ENCODE data around the gene GSG1L2. TPM values are rescaled to one million over a fixed set of nuclear protein-coding genes. Genes with fewer than 3 reads are reported as not detected.

The GSG1L2 gene
- polyA plus RNA-seq, 3 donors = not detected

DNA sequence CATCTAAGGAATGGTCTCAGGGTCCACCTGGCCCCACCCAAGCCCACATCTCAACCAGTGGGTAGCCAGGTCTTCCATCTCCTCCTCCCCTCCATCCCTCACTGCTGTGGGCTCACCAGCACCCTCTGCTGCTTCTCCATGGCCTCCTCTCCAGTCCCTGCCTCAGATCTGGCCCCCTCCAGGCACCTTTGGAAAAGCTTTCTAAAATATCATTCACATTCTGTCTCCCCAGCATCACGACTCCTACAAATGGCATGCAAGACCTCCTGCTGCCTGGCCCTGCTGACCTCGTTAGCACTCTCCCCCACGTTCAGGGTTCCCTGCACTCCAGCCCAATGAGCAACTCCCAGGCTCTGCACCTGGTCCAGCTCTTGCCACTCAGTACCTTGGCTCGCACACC, 17.6 kb upstream of the GSG1L2 start:
- Mint-ChIP-seq H3K4me1 (no peaks in the 10 kb centered on the region), H3K36me3 (no peaks in the 10 kb centered on the region), H3K27me3 (ENCODE audit: low read depth in 3 of 3) (peaks cover 4 to 9% (median 8%) of the 10 kb centered on the region in 3 donors), H3K9me3 (peaks cover 0 to 2% (median under 1%) of the 10 kb centered on the region in 7 donors), H3K27ac (no peak overlapping the region), H3K4me3 (no peak overlapping the region)
- Histone ChIP-seq H3K36me3 (replicated peaks in 1 of 2; ENCODE audit: control insufficient read depth in 1 of 2, insufficient read depth in 2 of 2, low read length in 2 of 2) (no peaks in the 10 kb centered on the region), H3K27me3 (ENCODE audit: control insufficient read depth in 2 of 2, insufficient read depth in 2 of 2, low read length in 2 of 2) (no peaks in the 10 kb centered on the region), H4K20me1 (ENCODE audit: insufficient read depth, low read length) (no peaks in the 10 kb centered on the region), H3K4me2 (replicated peaks; ENCODE audit: extremely low read depth, low read length, poor library complexity, severe bottlenecking) (no peak overlapping the region), H3K9me3 (replicated peaks in 1 of 2; ENCODE audit: control insufficient read depth in 1 of 2, insufficient read depth in 1 of 2, low read length in 2 of 2) (no peaks in the 10 kb centered on the region), H2AFZ (ENCODE audit: insufficient read depth, low read depth, low read length, poor library complexity, severe bottlenecking) (no peak overlapping the region), H3K9ac (ENCODE audit: insufficient read depth, low read length, poor library complexity, severe bottlenecking) (no peak overlapping the region), H3K79me2 (ENCODE audit: insufficient read depth, low read length) (no peaks in the 10 kb centered on the region), H3K4me1 (ENCODE audit: control insufficient read depth in 1 of 2, insufficient read depth in 2 of 2, low read length in 2 of 2) (no peaks in the 10 kb centered on the region), H3K27ac (ENCODE audit: low read depth in 1 of 2, low read length in 2 of 2) (no peak overlapping the region), H3K4me3 (replicated peaks in 1 of 3; ENCODE audit: low read depth in 2 of 3, low read length in 3 of 3) (no peak overlapping the region)
- 48% methylated on average over 4 of the region's 4 CpGs for WGBS (ENCODE audit: insufficient coverage)
- TF ChIP-seq, protein P1, sequence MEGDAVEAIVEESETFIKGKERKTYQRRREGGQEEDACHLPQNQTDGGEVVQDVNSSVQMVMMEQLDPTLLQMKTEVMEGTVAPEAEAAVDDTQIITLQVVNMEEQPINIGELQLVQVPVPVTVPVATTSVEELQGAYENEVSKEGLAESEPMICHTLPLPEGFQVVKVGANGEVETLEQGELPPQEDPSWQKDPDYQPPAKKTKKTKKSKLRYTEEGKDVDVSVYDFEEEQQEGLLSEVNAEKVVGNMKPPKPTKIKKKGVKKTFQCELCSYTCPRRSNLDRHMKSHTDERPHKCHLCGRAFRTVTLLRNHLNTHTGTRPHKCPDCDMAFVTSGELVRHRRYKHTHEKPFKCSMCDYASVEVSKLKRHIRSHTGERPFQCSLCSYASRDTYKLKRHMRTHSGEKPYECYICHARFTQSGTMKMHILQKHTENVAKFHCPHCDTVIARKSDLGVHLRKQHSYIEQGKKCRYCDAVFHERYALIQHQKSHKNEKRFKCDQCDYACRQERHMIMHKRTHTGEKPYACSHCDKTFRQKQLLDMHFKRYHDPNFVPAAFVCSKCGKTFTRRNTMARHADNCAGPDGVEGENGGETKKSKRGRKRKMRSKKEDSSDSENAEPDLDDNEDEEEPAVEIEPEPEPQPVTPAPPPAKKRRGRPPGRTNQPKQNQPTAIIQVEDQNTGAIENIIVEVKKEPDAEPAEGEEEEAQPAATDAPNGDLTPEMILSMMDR (IDR thresholded peaks at IDR 0.05) = no peak
- intact Hi-C loops (cut with micrococcal nuclease) = no loop called here
- DNase-seq = no peak

DNA sequence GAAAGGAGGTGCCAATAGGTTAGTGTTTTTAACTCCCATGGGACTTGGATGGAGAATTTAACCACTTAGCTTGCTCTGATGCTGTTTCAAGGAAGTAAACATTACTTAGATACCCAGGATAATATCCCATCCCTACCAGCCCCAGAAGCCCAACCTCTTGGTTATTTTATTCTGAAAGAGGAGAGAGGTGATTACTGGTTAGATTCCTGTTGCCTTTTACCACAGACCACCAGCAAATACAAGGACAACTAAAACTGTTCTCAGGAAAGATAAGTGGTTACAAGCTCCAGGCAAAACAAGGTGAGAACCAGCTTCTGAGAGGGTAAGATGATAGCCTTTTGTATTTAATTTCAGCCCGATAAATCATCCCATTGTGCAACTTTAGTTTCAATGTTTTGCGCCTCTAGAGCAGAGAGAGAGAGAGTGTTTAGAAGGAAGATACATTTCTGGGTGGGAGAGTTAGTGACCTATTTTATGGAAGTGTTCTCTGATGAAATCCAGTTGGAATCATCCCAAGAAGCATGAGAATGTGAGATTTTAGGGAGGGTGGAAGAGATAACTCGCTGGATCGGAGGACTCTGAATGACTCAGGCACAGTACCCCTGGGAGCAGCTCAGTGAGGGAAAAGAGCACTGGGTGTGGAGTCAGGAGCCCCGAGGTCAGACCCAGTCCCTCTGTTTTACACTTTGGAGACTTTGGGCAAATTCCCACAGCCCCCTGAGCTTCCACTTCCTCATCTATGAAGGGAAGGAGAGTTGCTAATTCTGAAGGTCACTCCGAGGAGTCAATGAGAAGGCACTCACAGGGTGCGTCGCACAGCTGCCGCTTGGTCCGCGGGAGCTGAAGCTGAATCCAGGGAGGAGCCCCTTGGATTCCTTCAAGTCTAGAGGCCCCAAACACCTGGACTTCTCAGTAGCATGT, 15.9 kb upstream of the GSG1L2 start:
- Mint-ChIP-seq H3K4me3 (no peak overlapping the region), H3K27me3 (ENCODE audit: low read depth in 3 of 3) (peaks cover 3 to 9% (median 6%) of the 10 kb centered on the region in 3 donors), H3K27ac (no peak overlapping the region), H3K9me3 (peaks cover 0 to 4% (median 1%) of the 10 kb centered on the region in 7 donors), H3K4me1 (no peaks in the 10 kb centered on the region), H3K36me3 (no peaks in the 10 kb centered on the region)
- Histone ChIP-seq H3K4me1 (ENCODE audit: control insufficient read depth in 1 of 2, insufficient read depth in 2 of 2, low read length in 2 of 2) (no peaks in the 10 kb centered on the region), H3K9ac (ENCODE audit: insufficient read depth, low read length, poor library complexity, severe bottlenecking) (no peak overlapping the region), H3K9me3 (replicated peaks in 1 of 2; ENCODE audit: control insufficient read depth in 1 of 2, insufficient read depth in 1 of 2, low read length in 2 of 2) (no peaks in the 10 kb centered on the region), H3K79me2 (ENCODE audit: insufficient read depth, low read length) (no peaks in the 10 kb centered on the region), H2AFZ (ENCODE audit: insufficient read depth, low read depth, low read length, poor library complexity, severe bottlenecking) (no peak overlapping the region), H4K20me1 (ENCODE audit: insufficient read depth, low read length) (no peaks in the 10 kb centered on the region), H3K27me3 (ENCODE audit: control insufficient read depth in 2 of 2, insufficient read depth in 2 of 2, low read length in 2 of 2) (no peaks in the 10 kb centered on the region), H3K36me3 (replicated peaks in 1 of 2; ENCODE audit: control insufficient read depth in 1 of 2, insufficient read depth in 2 of 2, low read length in 2 of 2) (no peaks in the 10 kb centered on the region), H3K27ac (ENCODE audit: low read depth in 1 of 2, low read length in 2 of 2) (no peak overlapping the region), H3K4me3 (replicated peaks in 1 of 3; ENCODE audit: low read depth in 2 of 3, low read length in 3 of 3) (no peak overlapping the region), H3K4me2 (replicated peaks; ENCODE audit: extremely low read depth, low read length, poor library complexity, severe bottlenecking) (no peak overlapping the region)
- DNase-seq = no peak
- intact Hi-C loops (cut with micrococcal nuclease) = no loop called here
- 92% methylated on average over 10 of the region's 11 CpGs for WGBS (ENCODE audit: insufficient coverage)
- TF ChIP-seq, protein P1 (IDR thresholded peaks at IDR 0.05) = no peak
